HG03520 (cell line): ENCODE data around the gene FAM180A.
A peak's percentile ranks its signal among the peaks of the same experiment; 100 is the strongest.
"Not testable (repeated sequence)": the region's sequence is repeated elsewhere in the genome, so short reads cannot be mapped to it uniquely, and the experiment has no call there.

Experiments used
- ATAC-seq: cut with Tn5 transposase; IDR thresholded peaks from one replicate; pipeline ENCODE4 v1.9.1; 2021; ENCODE audit warnings: mild to moderate bottlenecking, moderate library complexity; ENCODE audit not compliant: unreplicated experiment

The FAM180A gene

GRCh38 chr7:135715055-135715522, 33.5 kb downstream of the FAM180A start:
- ATAC-seq, result no peak

- ATAC-seq, result no peak
These were observed 34.0 kb downstream of the FAM180A start for GRCh38 chr7:135714534-135715009.

GRCh38 chr7:135713836-135714470, 34.7 kb downstream of the FAM180A start:
- ATAC-seq, result no peak

GRCh38 chr7:135712796-135713195, 35.8 kb downstream of the FAM180A start:
- no peak for ATAC-seq

- no peak for ATAC-seq
These were observed 36.3 kb downstream of the FAM180A start for GRCh38 chr7:135712182-135712782.

DNA sequence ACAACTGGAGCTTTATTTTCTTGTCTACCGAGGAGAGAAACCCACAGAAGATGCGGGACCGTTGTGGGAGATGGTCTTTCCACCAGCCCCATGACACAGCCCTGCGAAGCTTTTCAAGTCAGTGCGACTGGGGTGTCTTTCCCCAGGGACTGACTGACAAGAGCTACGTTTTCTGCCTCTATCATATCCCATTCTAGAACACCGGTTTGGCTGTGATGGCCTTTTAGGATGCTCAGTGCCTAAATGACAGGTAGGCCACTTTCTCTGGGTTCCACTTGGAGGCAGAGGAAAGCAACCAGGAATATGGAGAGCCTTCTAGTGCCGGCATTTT, 37.5 kb downstream of the FAM180A start:
- peak; percentile 8 for ATAC-seq

DNA sequence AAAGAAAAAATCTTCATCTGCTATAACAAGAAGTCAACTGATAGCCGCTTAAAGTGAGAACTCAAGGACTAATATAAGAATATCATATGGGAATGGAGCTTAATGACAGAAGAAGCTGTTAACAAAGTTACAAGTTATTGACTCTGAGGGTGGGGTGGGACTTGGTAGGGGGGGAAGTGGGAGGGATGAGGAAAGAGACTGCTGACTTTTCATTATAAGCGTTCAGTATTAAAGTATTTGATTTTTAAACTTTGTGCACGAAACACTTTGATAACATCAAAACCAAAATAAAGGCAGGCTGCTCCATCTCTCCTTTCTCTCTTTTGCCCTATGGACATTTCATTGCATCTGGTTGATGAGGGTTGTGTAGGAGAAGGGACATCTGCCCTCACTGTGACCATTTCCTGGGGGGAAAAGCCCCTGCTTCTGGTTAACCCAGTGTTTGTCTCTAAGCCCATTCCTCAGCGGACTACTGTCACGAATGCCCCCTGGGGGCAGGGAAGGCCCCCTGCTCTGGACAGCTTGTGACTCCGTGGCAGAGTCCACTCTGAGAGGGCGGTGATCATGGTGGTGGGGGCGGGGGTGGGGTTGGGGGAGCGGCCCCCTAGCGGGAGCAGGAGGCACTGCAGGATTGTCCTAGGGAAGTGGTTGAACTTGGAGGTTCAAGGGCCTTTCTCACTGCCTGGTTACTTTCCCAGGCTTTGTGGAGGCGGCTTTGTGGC, 38.0 kb downstream of the FAM180A start:
- ATAC-seq, result peak; percentile 44

GRCh38 chr7:135709508-135709907, 39.1 kb downstream of the FAM180A start:
- no peak for ATAC-seq

DNA sequence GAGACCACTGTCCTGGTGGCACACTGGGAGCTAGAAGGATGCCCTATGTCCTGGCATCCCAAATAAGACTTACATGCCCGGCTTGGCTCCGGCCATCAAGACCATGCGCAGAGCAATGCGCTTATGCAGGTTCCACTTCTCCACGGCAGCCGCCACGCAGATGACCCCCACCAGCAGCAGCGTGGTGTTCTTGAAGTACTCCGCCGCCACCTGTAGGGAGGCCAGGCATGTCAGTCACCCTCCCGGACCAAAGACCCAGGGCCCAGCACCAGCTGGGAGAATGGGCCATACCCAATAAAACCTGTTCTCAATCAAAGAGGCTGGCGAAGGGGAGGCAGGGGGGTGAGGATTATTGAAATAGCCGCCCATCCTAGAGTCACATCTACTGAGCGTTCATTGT, 40.6 kb downstream of the FAM180A start:
- ATAC-seq, result no peak

DNA sequence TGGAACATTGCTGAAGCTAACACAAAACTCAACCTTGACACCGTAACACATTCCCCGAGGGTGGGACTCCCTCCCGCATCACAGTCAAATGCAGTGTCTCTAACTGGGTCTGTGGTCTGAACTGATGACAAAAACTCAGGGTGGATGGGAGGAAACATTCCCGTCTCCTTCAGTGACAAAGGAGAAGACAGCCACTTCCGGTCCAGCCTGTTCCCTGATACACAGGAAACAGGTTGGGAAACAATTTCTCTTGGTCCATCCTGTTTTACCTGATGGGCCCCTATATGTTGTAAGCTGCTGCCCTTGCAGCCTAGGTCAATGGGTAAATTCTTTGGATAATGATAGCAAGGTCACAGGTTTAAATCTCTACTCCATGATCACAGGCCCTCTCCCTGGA, 41.0 kb downstream of the FAM180A start:
- no peak for ATAC-seq

DNA sequence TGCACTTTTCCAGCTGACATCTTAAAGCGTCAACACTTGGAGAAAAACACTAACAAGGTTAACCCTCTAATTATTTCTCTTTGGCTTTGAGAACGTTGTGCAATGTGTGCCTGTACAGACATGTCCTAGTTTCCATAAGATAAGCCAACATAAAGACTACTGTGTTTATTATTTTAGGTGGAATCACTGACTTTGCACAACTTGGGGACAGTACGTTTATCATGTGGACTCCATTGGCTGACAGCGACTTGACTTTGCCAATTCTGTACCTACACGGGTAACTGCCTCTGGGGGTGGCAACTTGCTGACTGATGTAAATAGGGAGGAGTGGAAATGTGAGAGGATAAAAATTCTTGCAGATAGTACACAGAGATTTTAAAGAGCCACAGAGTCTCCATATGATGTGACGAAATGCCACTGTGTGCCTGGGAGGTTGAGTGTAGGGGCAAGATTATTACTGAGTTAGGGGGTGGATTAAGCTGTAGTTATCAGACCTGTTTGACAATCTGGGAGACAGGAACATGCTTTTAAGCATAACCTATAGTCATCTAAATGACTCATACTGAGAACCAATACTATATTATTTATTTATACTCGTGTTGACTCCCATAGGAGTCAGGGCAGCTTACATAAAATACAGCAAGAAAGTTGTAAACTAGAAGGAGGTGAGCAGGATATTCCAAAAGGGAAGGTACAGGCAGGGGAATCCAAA, 41.6 kb downstream of the FAM180A start:
- ATAC-seq, result no peak

DNA sequence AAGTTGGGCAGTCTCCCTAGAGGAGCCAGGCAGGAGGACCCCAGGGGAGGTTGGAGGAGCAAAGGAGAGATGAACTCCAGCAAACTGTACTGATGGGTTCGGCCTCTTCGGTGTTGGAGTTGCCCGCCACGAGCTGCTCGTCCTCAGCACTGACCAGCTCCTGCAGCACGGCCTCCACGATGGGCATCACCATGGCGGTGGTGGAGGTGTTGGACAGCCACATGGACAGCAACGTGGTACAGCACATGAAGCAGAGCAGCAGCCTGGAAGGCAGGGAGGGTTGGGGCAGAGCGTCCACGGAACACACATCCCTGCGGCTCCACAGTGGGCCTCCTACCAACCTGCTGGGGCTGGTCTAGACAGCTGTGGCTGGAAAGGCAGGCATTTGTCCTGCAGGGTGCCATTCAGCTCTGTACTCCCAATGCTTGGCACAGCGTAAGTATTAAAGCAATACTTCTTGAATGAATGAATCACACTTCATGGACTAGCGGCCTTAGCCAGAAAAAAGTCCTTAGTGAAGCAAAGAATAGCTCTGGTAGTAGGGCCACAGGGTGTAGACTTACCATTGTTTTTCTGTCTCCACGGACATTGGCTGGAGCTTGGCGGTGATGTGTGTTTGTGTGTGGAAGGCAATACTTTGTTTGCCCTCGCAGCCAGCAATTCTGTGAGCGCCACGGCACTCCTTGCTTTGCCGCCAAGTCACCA, 42.4 kb downstream of the FAM180A start:
- no peak for ATAC-seq

DNA sequence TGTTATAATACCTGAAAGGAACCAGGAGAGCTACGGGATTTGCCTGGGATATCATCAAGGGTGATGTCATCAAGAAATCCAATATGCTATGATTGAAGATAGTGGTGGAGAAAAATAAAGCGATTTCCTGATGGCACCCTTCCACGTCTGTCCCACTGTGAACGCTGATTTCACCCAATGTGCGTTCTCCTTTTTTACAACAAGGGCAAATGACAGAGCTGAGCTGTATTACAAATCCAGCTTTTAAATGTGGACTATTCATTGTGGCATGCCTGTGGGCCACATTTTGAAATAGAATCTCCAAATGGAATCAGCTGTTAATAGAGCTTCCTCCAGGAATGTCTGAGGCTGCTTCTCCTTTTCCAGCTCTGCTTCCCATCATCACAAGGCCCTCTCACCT, 43.9 kb downstream of the FAM180A start:
- no peak for ATAC-seq

DNA sequence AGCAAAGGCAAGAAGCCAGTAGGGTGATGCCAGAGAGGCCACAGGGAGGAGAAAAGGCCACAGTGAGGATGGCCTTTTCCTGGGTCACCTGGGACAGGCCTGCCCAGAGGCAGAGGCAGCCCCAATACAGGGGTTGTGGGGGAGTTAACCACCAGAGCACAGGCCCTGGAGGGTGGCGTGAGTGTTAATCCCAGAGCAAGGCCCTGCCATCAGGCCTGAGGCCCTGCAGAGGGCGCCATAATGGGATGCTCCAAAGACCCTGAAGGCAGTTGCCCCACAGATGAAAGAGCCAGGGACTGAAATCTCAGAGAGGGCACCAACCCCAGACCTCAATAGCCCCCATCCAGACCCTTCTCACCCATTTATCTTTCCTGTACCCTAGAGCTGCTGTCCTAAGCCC, 44.5 kb downstream of the FAM180A start:
- no peak for ATAC-seq

GRCh38 chr7:135697276-135698049, 51.1 kb downstream of the FAM180A start:
- no peak for ATAC-seq

GRCh38 chr7:135693558-135693957, 55.1 kb downstream of the FAM180A start:
- no peak for ATAC-seq

GRCh38 chr7:135692606-135693005, 56.0 kb downstream of the FAM180A start:
- not testable (repeated sequence) for ATAC-seq

- no peak for ATAC-seq
These were observed 56.6 kb downstream of the FAM180A start for GRCh38 chr7:135692055-135692454.

- no peak for ATAC-seq
These were observed 58.0 kb downstream of the FAM180A start for GRCh38 chr7:135690566-135690965.

DNA sequence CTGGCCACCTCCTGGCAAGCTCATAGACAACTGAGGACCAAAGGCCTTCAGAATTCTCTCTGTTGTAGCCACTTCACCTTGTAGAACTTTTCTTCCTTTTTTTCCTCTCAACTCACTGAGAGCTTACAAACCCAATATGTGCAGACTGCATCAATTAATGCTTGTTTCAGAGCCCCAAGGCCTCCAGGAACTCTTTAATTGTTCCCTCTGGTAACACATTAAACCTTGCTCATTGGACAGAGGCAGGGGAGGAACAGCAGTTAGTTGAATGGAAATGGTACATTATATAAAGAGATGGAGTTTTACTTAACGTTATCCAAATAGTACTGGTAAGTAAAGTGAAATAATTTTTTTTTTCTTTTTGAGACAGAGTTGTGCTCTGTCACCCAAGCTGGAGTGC, 61.1 kb downstream of the FAM180A start:
- no peak for ATAC-seq
